Measurements from ENCODE around the gene UAP1.

UAP1 gene

GRCh38 chr1:162561616-162562469 is at the start of gene UAP1:
UAP1 (plus strand) TSS chr1:162561722; CDS start chr1:162566069, 4,347 bp downstream.
- Mint-ChIP-seq H3K27ac (peak within 1 kb of the TSS; percentile 96), H3K27me3 (no peaks in the 10 kb centered on the region), H3K9me3 (no peaks in the 10 kb centered on the region), H3K4me3 (peak within 1 kb of the TSS; percentile 93), H3K36me3 (peaks cover 7% of the 10 kb centered on the region), H3K4me1 (peaks cover 43% of the 10 kb centered on the region)
- ATAC-seq = peak; percentile 73

GRCh38 chr1:162527314-162527713 is 34.2 kb upstream of the UAP1 start:
- Mint-ChIP-seq H3K9me3 (no peaks in the 10 kb centered on the region), H3K36me3 (peaks cover 42% of the 10 kb centered on the region), H3K4me3 (no peak overlapping the region), H3K27me3 (no peaks in the 10 kb centered on the region), H3K27ac (no peak overlapping the region), H3K4me1 (peaks cover 23% of the 10 kb centered on the region)
- ATAC-seq = no peak

- Mint-ChIP-seq H3K36me3 (peaks cover 15% of the 10 kb centered on the region), H3K27ac (peak overlapping the region; percentile 88), H3K9me3 (no peaks in the 10 kb centered on the region), H3K4me1 (peaks cover 23% of the 10 kb centered on the region), H3K4me3 (peak overlapping the region; percentile 13), H3K27me3 (no peaks in the 10 kb centered on the region)
- ATAC-seq = peak; percentile 99
Measured at GRCh38 chr1:162530307-162530987, 31.1 kb upstream of the UAP1 start.

- Mint-ChIP-seq H3K4me3 (peak overlapping the region; percentile 7), H3K4me1 (peaks cover 23% of the 10 kb centered on the region)
Measured at GRCh38 chr1:162530988-162531319, 30.6 kb upstream of the UAP1 start.

GRCh38 chr1:162535501-162535900 is 26.0 kb upstream of the UAP1 start:
- no peak overlapping the region for H3K27ac Mint-ChIP-seq
- no peaks in the 10 kb centered on the region for H3K27me3 Mint-ChIP-seq
- no peak overlapping the region for H3K4me3 Mint-ChIP-seq
- no peaks in the 10 kb centered on the region for H3K36me3 Mint-ChIP-seq
- H3K4me1 Mint-ChIP-seq = peaks cover 14% of the 10 kb centered on the region
- ATAC-seq = no peak
- H3K9me3 Mint-ChIP-seq = no peaks in the 10 kb centered on the region

More at GRCh38 chr1:162530988-162531319, 30.6 kb upstream of the UAP1 start:
- Mint-ChIP-seq H3K27me3 (no peaks in the 10 kb centered on the region), H3K36me3 (peaks cover 14% of the 10 kb centered on the region), H3K27ac (peak overlapping the region; percentile 88), H3K9me3 (no peaks in the 10 kb centered on the region)
- no peak for ATAC-seq

GRCh38 chr1:162536511-162536910 is 25.0 kb upstream of the UAP1 start:
- no peak overlapping the region for H3K4me3 Mint-ChIP-seq
- no peak overlapping the region for H3K27ac Mint-ChIP-seq
- H3K36me3 Mint-ChIP-seq = peaks cover 5% of the 10 kb centered on the region
- peaks cover 5% of the 10 kb centered on the region for H3K4me1 Mint-ChIP-seq
- no peaks in the 10 kb centered on the region for H3K27me3 Mint-ChIP-seq
- ATAC-seq = no peak
- H3K9me3 Mint-ChIP-seq = no peaks in the 10 kb centered on the region

GRCh38 chr1:162537216-162537615 is 24.3 kb upstream of the UAP1 start:
- no peaks in the 10 kb centered on the region for H3K27me3 Mint-ChIP-seq
- peaks cover 9% of the 10 kb centered on the region for H3K36me3 Mint-ChIP-seq
- H3K9me3 Mint-ChIP-seq = no peaks in the 10 kb centered on the region
- ATAC-seq = no peak
- H3K4me3 Mint-ChIP-seq = no peak overlapping the region
- no peaks in the 10 kb centered on the region for H3K4me1 Mint-ChIP-seq
- H3K27ac Mint-ChIP-seq = no peak overlapping the region

GRCh38 chr1:162538815-162539431 is 22.6 kb upstream of the UAP1 start:
- Mint-ChIP-seq H3K9me3 (peaks cover 3% of the 10 kb centered on the region), H3K4me3 (no peak overlapping the region), H3K4me1 (no peaks in the 10 kb centered on the region), H3K27ac (no peak overlapping the region), H3K27me3 (no peaks in the 10 kb centered on the region), H3K36me3 (peaks cover 15% of the 10 kb centered on the region)
- ATAC-seq = no peak

- H3K27me3 Mint-ChIP-seq = no peaks in the 10 kb centered on the region
- H3K36me3 Mint-ChIP-seq = peaks cover 15% of the 10 kb centered on the region
- H3K4me3 Mint-ChIP-seq = no peak overlapping the region
- H3K27ac Mint-ChIP-seq = no peak overlapping the region
- no peak for ATAC-seq
- peaks cover 3% of the 10 kb centered on the region for H3K9me3 Mint-ChIP-seq
- no peaks in the 10 kb centered on the region for H3K4me1 Mint-ChIP-seq
Measured at GRCh38 chr1:162541619-162542141, 19.8 kb upstream of the UAP1 start.

- Mint-ChIP-seq H3K27ac (no peak overlapping the region), H3K4me3 (no peak overlapping the region), H3K27me3 (no peaks in the 10 kb centered on the region), H3K9me3 (peaks cover 3% of the 10 kb centered on the region), H3K36me3 (peaks cover 15% of the 10 kb centered on the region), H3K4me1 (no peaks in the 10 kb centered on the region)
- ATAC-seq = no peak
Measured at GRCh38 chr1:162543228-162543627, 18.3 kb upstream of the UAP1 start.

- H3K27me3 Mint-ChIP-seq = no peaks in the 10 kb centered on the region
- peaks cover 4% of the 10 kb centered on the region for H3K36me3 Mint-ChIP-seq
- peaks cover 3% of the 10 kb centered on the region for H3K9me3 Mint-ChIP-seq
- no peak overlapping the region for H3K4me3 Mint-ChIP-seq
- H3K4me1 Mint-ChIP-seq = no peaks in the 10 kb centered on the region
- no peak overlapping the region for H3K27ac Mint-ChIP-seq
- no peak for ATAC-seq
Measured at GRCh38 chr1:162548170-162548569, 13.4 kb upstream of the UAP1 start.

- H3K4me1 Mint-ChIP-seq = no peaks in the 10 kb centered on the region
- no peak overlapping the region for H3K27ac Mint-ChIP-seq
- no peaks in the 10 kb centered on the region for H3K36me3 Mint-ChIP-seq
- H3K4me3 Mint-ChIP-seq = no peak overlapping the region
- no peaks in the 10 kb centered on the region for H3K27me3 Mint-ChIP-seq
- ATAC-seq = no peak
- H3K9me3 Mint-ChIP-seq = no peaks in the 10 kb centered on the region
Measured at GRCh38 chr1:162549001-162549400, 12.5 kb upstream of the UAP1 start.

GRCh38 chr1:162550925-162551324 is 10.6 kb upstream of the UAP1 start:
- no peaks in the 10 kb centered on the region for H3K27me3 Mint-ChIP-seq
- no peak overlapping the region for H3K27ac Mint-ChIP-seq
- ATAC-seq = no peak
- no peaks in the 10 kb centered on the region for H3K4me1 Mint-ChIP-seq
- no peaks in the 10 kb centered on the region for H3K36me3 Mint-ChIP-seq
- H3K9me3 Mint-ChIP-seq = no peaks in the 10 kb centered on the region
- H3K4me3 Mint-ChIP-seq = no peak overlapping the region

- H3K9me3 Mint-ChIP-seq = no peaks in the 10 kb centered on the region
- no peaks in the 10 kb centered on the region for H3K36me3 Mint-ChIP-seq
- ATAC-seq = no peak
- no peak overlapping the region for H3K27ac Mint-ChIP-seq
- H3K4me3 Mint-ChIP-seq = no peak overlapping the region
- no peaks in the 10 kb centered on the region for H3K27me3 Mint-ChIP-seq
- H3K4me1 Mint-ChIP-seq = no peaks in the 10 kb centered on the region
Measured at GRCh38 chr1:162551969-162552683, 9.4 kb upstream of the UAP1 start.

GRCh38 chr1:162552684-162553252 is 8.8 kb upstream of the UAP1 start:
- Mint-ChIP-seq H3K36me3 (no peaks in the 10 kb centered on the region), H3K4me3 (no peak overlapping the region), H3K27ac (no peak overlapping the region), H3K4me1 (no peaks in the 10 kb centered on the region), H3K27me3 (no peaks in the 10 kb centered on the region), H3K9me3 (no peaks in the 10 kb centered on the region)
- ATAC-seq = no peak

All from stimulated activated memory B cell treated with anti-CD40 and anti-IgM and Interleukin-4, amounts not matched to agents 10 μg/mL and 1 μg/mL and 100 μg/mL, for 72 hours (primary cell).